Activated naive CD4-positive, alpha-beta T cell treated with anti-CD3 and anti-CD28 coated beads for 36 hours (primary cell): ENCODE data around the gene SNX32. TPM values are rescaled to one million over a fixed set of nuclear protein-coding genes. Genes with fewer than 3 reads are reported as not detected.

Source experiments
- CTCF ChIA-PET: fragments of 350-600 bp; sonication (Branson Sonifier 250); formaldehyde crosslinking; loops from one replicate; lab custom pipeline; 2021; ENCODE audit warnings: antibody characterized with exemption; lab: Charles Lee
- DNase-seq: peaks from one replicate; pipeline ENCODE4 v3.0.0-alpha.2; 2020
- H3K27ac Mint-ChIP-seq: one replicate; pipeline ENCODE4 v1.8.0; 2021; ENCODE audit warnings: mild to moderate bottlenecking, mixed read lengths
- H3K27me3 Mint-ChIP-seq: one replicate; pipeline ENCODE4 v1.8.0; 2021; ENCODE audit warnings: low read depth, mixed read lengths
- H3K36me3 Mint-ChIP-seq: one replicate; pipeline ENCODE4 v1.8.0; 2021; ENCODE audit warnings: low read depth, mixed read lengths
- H3K4me1 Mint-ChIP-seq: one replicate; pipeline ENCODE4 v1.8.0; 2021; ENCODE audit warnings: low read depth, mixed read lengths
- H3K4me3 Mint-ChIP-seq: one replicate; pipeline ENCODE4 v1.8.0; 2021; ENCODE audit warnings: mild to moderate bottlenecking, moderate library complexity, mixed read lengths
- H3K9me3 Mint-ChIP-seq: one replicate; pipeline ENCODE4 v1.8.0; 2021; ENCODE audit warnings: mixed read lengths
- intact Hi-C: fragments of 100-400 bp; cut with micrococcal nuclease; formaldehyde crosslinking; loops from one replicate; pipeline ENCODE4 v1.15.1; 2023
- total RNA-seq, 2 experiments: library from RNA; stranded (reverse); gene quantifications; one replicate each; pipeline ENCODE4 v1.2.3, GENCODE V29; 2021

SNX32 gene
- total RNA-seq, 2 experiments from 2014 or later: 1.5 to 2.0 TPM

DNA sequence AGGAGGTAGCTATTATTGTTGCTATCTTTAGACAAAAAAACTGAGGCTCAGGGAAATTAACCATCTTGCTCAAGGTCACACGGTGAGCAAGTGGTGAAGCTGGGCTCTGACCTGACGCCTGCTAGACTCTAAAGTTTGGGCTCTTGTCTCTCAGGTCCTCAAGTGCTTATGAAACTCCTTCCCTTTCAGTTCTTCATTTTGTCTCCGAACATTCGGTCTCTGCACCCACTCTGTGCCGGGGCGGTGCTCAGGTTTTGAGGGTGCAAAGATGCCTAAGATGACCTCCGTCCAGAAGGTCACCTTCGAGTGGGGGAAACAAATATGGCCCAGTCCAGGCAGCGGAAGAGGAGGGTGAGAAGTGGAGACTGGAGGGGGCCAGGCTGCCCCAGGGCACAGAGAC, 30.9 kb upstream of the SNX32 start:
- Mint-ChIP-seq H3K27ac (no peak overlapping the region), H3K9me3 (no peaks in the 10 kb centered on the region), H3K4me1 (no peaks in the 10 kb centered on the region), H3K4me3 (no peak overlapping the region), H3K27me3 (peaks cover 9% of the 10 kb centered on the region), H3K36me3 (no peaks in the 10 kb centered on the region)
- no peak for DNase-seq
- intact Hi-C loops: no loop called here
- CTCF ChIA-PET: interaction anchor here (0.7 to 2.6 kb wide), 4 partner anchors 15 to 31 kb away, joined by 3 to 14 read pairs (median 8); partner anchors contain the start of gene AP5B1

DNA sequence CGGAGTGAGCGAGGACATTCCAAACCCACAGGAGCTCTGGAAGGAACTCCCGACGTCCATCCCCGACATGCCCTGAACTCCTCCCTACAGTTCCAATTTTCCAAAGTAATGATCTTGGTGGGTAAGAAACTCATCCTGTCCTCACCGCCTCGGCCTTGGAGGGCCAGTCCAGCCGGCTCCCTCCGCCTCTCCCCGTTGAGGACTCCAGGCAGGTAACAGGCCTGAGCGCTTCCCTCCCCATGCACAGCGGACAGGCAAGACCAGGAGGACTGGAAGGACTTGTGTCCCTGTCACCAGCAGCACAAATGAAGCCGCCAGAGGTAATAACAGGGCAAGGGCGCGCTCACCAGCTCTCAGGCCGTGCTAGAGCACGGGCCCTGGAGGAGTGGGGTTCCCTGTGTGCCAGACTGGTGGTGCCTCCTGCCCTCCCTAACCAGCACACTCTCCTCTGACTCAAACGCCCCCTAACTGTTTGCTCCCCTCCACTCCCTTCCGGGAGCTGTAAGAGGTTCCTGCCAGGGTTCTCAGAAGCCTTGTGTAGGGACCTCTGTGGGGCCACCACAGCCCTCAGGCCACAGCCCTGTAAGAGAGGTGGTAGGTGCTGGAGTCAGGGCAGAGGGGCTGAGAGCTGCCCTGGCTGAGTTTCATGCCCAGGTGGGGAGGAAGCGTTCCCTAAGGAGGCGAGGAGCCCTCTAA, 29.8 kb upstream of the SNX32 start:
- H3K4me1 Mint-ChIP-seq: no peaks in the 10 kb centered on the region
- no peak overlapping the region for H3K27ac Mint-ChIP-seq
- no peaks in the 10 kb centered on the region for H3K9me3 Mint-ChIP-seq
- no peaks in the 10 kb centered on the region for H3K36me3 Mint-ChIP-seq
- H3K27me3 Mint-ChIP-seq: peaks cover 9% of the 10 kb centered on the region
- CTCF ChIA-PET: interaction anchor here (0.9 to 1.0 kb wide), 2 partner anchors 14 to 25 kb away, joined by 3 read pairs; no protein-coding TSS in a partner anchor
- intact Hi-C loops: no loop called here
- no peak for DNase-seq
- no peak overlapping the region for H3K4me3 Mint-ChIP-seq

DNA sequence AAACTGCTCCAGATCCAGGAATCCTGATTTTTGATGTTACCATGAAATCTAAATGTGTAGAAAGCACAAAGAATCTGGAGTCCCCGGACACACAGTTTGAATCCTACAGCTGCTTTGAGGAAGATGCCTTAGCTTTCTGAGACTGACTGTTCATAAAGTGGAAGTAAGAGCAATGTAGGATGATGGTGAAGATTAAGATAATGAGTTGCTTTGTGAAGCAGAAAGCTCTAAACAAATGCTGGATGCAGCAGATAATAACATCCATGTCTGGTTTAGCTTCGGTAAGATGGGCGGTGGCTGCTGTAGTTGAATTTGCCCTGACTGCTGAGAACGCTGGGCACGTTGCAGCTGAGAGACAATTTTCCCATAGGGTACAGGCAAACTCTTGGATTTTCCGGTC, 26.8 kb upstream of the SNX32 start:
- Mint-ChIP-seq H3K27ac (no peak overlapping the region), H3K36me3 (no peaks in the 10 kb centered on the region), H3K4me1 (no peaks in the 10 kb centered on the region), H3K27me3 (peaks cover 9% of the 10 kb centered on the region), H3K4me3 (no peak overlapping the region), H3K9me3 (no peaks in the 10 kb centered on the region)
- intact Hi-C loops: no loop called here
- no peak for DNase-seq
- CTCF ChIA-PET: interaction anchor here (0.9 to 4.2 kb wide), 3 partner anchors 28 to 117 kb away, joined by 3 to 24 read pairs (median 4); partner anchors contain the start of gene AP5B1

DNA sequence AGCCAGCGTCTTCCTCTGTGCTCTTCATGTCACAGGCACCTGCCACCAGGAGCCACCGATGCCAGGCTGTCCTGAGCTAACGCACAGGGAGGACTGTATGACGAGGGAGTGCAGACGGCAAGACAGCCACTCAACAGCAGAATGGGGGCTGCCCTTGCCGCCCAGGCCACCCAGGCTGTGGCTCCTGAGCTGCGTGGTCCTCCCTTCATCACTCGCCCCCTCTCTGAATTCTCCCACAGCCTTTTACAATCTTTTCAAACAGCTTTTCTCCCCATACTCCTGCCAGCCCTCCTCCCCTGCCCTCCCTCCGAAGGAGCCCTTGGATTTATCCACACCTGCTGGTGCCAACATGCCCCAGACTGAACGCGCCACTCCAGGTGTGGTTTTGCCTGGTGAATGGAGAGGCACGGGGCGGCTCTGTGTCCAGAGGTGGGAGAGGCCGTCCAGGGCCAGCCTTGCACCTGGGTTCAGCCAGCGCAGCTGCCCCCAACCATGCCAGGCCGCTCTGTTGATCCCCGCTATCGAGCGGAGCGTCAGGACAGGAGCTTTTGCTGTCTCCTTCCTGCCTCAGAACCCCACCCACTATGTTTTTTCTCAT, 24.9 kb upstream of the SNX32 start:
- H3K9me3 Mint-ChIP-seq: no peaks in the 10 kb centered on the region
- H3K27ac Mint-ChIP-seq: no peak overlapping the region
- DNase-seq: no peak
- no peaks in the 10 kb centered on the region for H3K36me3 Mint-ChIP-seq
- no peaks in the 10 kb centered on the region for H3K27me3 Mint-ChIP-seq
- intact Hi-C loops: no loop called here
- CTCF ChIA-PET: interaction anchor here (0.6 to 4.2 kb wide), 4 partner anchors 13 to 48 kb away, joined by 3 to 24 read pairs (median 4); partner anchors contain the start of gene AP5B1
- no peak overlapping the region for H3K4me3 Mint-ChIP-seq
- no peaks in the 10 kb centered on the region for H3K4me1 Mint-ChIP-seq

DNA sequence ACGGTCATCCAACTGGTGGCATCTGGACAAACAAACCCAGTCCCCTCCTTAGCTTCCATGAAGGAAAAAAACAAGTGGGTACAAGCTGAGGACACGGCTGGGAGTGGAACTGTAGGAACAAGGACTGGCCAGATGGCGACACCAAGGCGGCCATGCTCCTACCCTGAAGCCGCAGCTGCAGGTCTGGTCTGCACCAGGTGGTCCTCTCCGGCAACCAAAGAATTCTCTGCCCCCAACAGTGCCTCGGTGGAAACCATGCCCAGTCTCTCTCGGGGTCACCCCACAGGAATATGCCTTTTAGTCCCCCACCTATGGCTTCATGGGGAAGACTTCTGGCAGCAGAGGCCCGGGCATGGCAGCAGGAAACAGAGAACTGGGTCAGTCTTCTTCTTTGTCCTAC, 24.3 kb upstream of the SNX32 start:
- no peak for DNase-seq
- Mint-ChIP-seq H3K27ac (no peak overlapping the region), H3K4me3 (no peak overlapping the region), H3K27me3 (no peaks in the 10 kb centered on the region), H3K36me3 (no peaks in the 10 kb centered on the region), H3K9me3 (no peaks in the 10 kb centered on the region), H3K4me1 (no peaks in the 10 kb centered on the region)
- intact Hi-C loops: no loop called here
- CTCF ChIA-PET: interaction anchor here (1.0 to 4.2 kb wide), 4 partner anchors 30 to 75 kb away, joined by 3 to 24 read pairs (median 4); partner anchors contain the start of gene AP5B1

DNA sequence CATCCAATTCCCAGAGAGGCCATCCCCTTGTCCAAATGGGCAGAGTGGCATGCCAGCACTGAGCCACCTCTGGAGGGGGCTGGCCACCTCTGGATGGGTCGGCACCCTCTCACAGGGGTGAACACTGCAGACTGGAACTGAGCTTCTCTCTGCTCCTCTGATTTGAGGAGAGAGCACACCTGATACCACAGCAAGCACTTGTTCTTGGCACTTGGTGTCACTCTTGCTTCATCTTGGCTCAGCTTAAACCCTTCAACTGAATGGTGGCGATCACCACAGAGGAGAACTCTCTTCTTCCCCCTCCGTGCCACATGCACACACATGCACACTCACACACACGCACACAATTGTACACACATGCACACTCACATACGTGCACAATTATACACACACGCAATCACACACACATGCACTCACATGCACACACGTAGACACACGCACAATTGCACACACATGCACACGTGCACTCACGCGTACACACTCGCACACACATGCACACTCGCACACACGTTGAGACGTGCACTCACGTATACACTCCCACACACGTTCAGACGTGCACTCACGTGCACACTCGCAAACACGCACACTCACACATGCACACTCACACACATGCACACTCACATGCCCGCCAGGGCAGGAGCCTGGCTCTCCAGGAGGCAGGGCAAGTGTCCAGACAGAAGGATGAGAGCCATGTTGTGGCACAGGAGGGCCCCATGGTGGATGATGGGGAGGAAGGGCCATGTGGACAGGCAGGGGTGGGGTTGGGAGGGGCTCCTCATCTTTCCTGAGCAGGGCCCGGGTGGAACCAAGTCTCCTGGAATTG, 23.5 kb upstream of the SNX32 start:
- Mint-ChIP-seq H3K4me1 (no peaks in the 10 kb centered on the region), H3K4me3 (no peak overlapping the region), H3K9me3 (no peaks in the 10 kb centered on the region), H3K27ac (no peak overlapping the region), H3K36me3 (no peaks in the 10 kb centered on the region), H3K27me3 (no peaks in the 10 kb centered on the region)
- CTCF ChIA-PET: interaction anchor here (1.0 to 10.3 kb wide), 4 partner anchors 31 to 74 kb away, joined by 3 to 158 read pairs (median 14); partner anchors contain the start of gene AP5B1
- intact Hi-C loops: no loop called here
- DNase-seq: no peak

DNA sequence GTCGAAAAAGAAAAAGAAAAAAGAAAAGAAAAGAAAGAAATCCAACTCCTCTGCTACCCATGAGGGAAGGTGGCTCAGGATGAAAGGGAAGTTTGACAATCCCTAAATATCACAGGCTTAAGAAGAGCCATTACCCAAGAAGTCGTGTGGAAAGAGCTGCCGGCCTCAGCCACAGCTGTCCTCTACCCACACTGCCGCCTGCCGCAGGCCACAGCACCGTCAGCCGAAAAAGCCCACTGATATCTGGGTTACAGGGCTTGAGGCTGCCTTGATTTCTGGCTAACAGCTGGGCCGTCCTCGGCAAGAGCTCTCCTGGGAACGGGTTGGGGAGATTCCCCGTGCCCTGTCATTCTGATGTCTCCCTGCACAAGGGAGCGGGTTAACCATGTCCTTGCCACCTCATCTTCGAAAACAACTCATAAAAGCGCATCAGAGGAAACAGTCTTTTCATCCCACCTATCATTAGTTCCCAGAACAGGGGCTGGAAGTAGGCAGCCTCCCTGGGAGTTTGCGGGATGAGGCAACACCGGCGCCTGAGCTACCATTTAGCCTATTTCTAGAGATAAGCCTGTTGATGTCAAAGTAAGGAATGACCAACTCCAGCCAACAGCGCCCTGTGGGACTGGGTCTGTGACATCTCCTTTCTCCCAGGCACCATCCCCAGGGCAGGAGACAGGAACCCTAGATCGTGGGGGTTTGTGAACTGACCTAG, 21.8 kb upstream of the SNX32 start:
- Mint-ChIP-seq H3K27me3 (no peaks in the 10 kb centered on the region), H3K36me3 (no peaks in the 10 kb centered on the region), H3K9me3 (no peaks in the 10 kb centered on the region), H3K4me1 (no peaks in the 10 kb centered on the region), H3K27ac (no peak overlapping the region), H3K4me3 (no peak overlapping the region)
- no peak for DNase-seq
- CTCF ChIA-PET: interaction anchor here (0.8 to 10.3 kb wide), 2 partner anchors 32 to 106 kb away, joined by 3 to 158 read pairs; partner anchors contain the start of gene AP5B1
- intact Hi-C loops: no loop called here

DNA sequence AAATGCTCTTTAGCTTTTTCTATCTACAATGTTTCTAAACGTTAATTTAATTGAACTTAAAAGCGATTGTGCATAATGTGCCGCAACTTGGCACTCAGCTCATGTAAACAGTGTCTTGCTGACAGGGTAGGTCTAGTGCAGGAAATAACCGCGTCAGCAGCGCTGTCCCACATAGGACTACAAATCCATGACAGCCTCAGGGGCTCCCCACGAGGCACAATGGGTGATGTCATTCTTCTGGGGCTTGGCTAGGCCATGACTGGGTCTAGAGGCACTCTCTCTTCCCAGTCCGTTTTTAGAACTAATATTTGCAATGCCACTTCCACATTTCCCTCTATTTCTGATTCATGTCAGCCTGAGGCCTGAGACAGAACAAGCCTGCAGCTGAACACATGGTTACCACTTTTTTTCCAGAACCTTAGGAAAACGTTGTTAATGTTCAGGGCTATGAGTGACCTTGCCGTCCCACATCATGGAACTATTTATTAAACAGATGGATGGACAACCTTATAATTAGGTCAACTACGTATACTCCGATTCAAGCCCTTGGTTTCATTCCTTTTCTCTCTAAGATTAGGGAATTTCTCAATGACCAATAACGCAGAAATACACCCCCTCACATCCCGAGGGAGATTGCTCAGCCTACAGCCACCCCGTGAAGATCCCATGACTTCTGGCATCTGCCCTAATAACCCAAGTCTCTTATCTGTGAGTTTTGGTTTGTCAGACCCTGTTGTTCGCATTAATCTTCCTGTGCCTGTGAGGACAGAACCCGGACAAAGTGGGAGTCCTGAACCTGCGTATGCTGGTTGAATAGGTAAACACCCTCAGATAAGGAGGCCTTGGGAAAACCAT, 19.4 kb upstream of the SNX32 start:
- Mint-ChIP-seq H3K27me3 (no peaks in the 10 kb centered on the region), H3K27ac (no peak overlapping the region), H3K4me1 (peaks cover 6% of the 10 kb centered on the region), H3K9me3 (no peaks in the 10 kb centered on the region), H3K4me3 (no peak overlapping the region), H3K36me3 (no peaks in the 10 kb centered on the region)
- intact Hi-C loops: no loop called here
- no peak for DNase-seq
- CTCF ChIA-PET: interaction anchor here (10.3 kb wide), 1 partner anchor 35 kb away, joined by 158 read pairs; the partner anchor contains the start of gene AP5B1

DNA sequence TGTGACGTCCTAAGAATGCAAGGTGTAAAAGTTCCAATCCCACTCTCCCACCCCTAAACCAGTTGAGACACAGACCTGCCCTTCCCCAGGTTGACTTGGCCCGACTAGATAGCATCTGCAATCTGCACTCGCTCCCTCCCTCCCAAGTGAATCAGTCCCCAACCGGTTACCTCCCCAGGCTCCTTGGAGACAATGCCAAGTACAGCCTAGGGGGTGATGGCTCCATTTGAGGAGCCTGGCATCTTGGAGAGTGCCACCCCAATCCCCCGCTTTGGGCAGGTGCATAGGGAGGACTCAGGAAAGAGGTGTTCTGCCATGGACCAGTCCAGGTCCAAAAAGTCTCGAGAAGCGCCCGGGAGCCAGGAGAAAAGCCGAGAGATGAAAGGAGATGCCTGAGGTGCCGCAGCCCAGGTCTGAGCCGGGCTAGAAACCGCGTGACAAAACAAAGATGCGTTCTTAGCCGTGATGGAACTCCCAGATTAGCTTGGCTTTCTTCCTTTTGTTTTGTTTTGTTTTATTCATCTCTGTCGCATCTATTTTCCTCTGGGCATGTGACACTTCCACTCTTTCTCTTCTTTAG, 18.7 kb upstream of the SNX32 start:
- no peaks in the 10 kb centered on the region for H3K27me3 Mint-ChIP-seq
- CTCF ChIA-PET: interaction anchor here (0.6 to 10.3 kb wide), 3 partner anchors 26 to 40 kb away, joined by 3 to 158 read pairs (median 3); partner anchors contain the start of gene AP5B1
- intact Hi-C loops: no loop called here
- H3K4me1 Mint-ChIP-seq: peaks cover 6% of the 10 kb centered on the region
- H3K9me3 Mint-ChIP-seq: no peaks in the 10 kb centered on the region
- no peak overlapping the region for H3K4me3 Mint-ChIP-seq
- no peak overlapping the region for H3K27ac Mint-ChIP-seq
- H3K36me3 Mint-ChIP-seq: no peaks in the 10 kb centered on the region
- DNase-seq: no peak

DNA sequence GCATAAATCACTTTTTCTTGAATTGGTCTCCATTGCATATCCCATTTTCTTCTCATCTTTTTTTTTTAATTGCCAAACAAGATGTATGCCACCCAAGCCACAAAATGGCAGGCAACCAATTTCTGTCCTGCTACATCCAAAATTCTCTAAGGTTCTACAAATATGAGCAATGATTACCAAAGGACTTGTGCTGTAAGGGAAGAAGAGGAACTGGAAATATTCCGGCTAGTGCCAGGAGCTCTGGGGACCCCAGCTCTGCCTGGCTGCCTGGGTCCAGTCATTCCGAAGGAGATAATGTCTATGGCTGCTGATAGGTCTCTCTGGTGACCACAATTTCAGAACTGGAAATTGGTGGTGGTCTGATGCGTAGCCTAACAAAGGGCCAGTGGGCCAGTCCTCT, 17.1 kb upstream of the SNX32 start:
- DNase-seq: no peak
- no peaks in the 10 kb centered on the region for H3K36me3 Mint-ChIP-seq
- H3K27ac Mint-ChIP-seq: no peak overlapping the region
- intact Hi-C loops: no loop called here
- H3K4me3 Mint-ChIP-seq: no peak overlapping the region
- no peaks in the 10 kb centered on the region for H3K9me3 Mint-ChIP-seq
- H3K27me3 Mint-ChIP-seq: no peaks in the 10 kb centered on the region
- peaks cover 6% of the 10 kb centered on the region for H3K4me1 Mint-ChIP-seq
- CTCF ChIA-PET: interaction anchor here (0.6 to 10.3 kb wide), 21 partner anchors 11 to 961 kb away, joined by 3 to 158 read pairs (median 4); partner anchors contain the start of genes AP5B1 and KAT5
